Endodermal cell (in vitro differentiated cells): ENCODE results near the gene PTPRM. TPM values are rescaled to one million over a fixed set of nuclear protein-coding genes. Genes with fewer than 3 reads are reported as not detected.

Experiments used
- DNase-seq: peaks from one replicate; pipeline ENCODE4 v3.0.0-alpha.2; 2017
- H3K27ac ChIP-seq: 2 replicates; pipeline ENCODE4 v1.5.1; 2013; ENCODE audit warnings: mild to moderate bottlenecking, low read depth, low read length, moderate library complexity
- H3K27me3 ChIP-seq: 2 replicates; pipeline ENCODE4 v1.6.1; 2013; ENCODE audit warnings: mild to moderate bottlenecking, low read length, moderate library complexity; ENCODE audit not compliant: insufficient read depth, control insufficient read depth, poor library complexity, severe bottlenecking
- H3K36me3 ChIP-seq: 2 replicates; pipeline ENCODE4 v1.7.0; 2013; ENCODE audit warnings: mild to moderate bottlenecking, low read length, moderate library complexity; ENCODE audit not compliant: control insufficient read depth, insufficient read depth
- H3K4me1 ChIP-seq: one replicate; pipeline ENCODE4 v1.7.0; 2013; ENCODE audit warnings: low read length; ENCODE audit not compliant: control insufficient read depth, insufficient read depth
- H3K4me3 ChIP-seq: 2 replicates; pipeline ENCODE4 v1.5.1; 2013; ENCODE audit warnings: mild to moderate bottlenecking, low read length, moderate library complexity
- H3K9ac ChIP-seq: 2 replicates; pipeline ENCODE4 v1.6.1; 2013; ENCODE audit warnings: mild to moderate bottlenecking, low read length, moderate library complexity; ENCODE audit not compliant: poor library complexity, severe bottlenecking; ENCODE audit errors: extremely low read depth
- H3K9me3 ChIP-seq: 2 replicates; pipeline ENCODE4 v1.6.1; 2013; ENCODE audit warnings: mild to moderate bottlenecking, low read length, moderate library complexity; ENCODE audit not compliant: control insufficient read depth
- H3K27ac Mint-ChIP-seq: 2 replicates; pipeline ENCODE4 v1.8.0; 2020; ENCODE audit warnings: mixed read lengths
- H3K27me3 Mint-ChIP-seq: 2 replicates; pipeline ENCODE4 v1.8.0; 2021; ENCODE audit warnings: mild to moderate bottlenecking, mixed read lengths; ENCODE audit not compliant: insufficient read depth
- H3K36me3 Mint-ChIP-seq: 2 replicates; pipeline ENCODE4 v1.8.0; 2020; ENCODE audit warnings: low read depth, mixed read lengths
- H3K4me1 Mint-ChIP-seq: 2 replicates; pipeline ENCODE4 v1.8.0; 2020; ENCODE audit warnings: mixed read lengths
- H3K4me3 Mint-ChIP-seq: 2 replicates; pipeline ENCODE4 v1.8.0; 2020; ENCODE audit warnings: mild to moderate bottlenecking, moderate library complexity, mixed read lengths
- H3K9me3 Mint-ChIP-seq: 2 replicates; pipeline ENCODE4 v1.8.0; 2020; ENCODE audit warnings: mild to moderate bottlenecking, mixed read lengths
- CTCF ChIP-seq: fragments of 200-600 bp; sonication (generic); conservative IDR thresholded peaks from 2 replicates; pipeline ENCODE4 v1.5.0; 2021; ENCODE audit warnings: antibody characterized with exemption, mild to moderate bottlenecking
- WGBS, 2 experiments: methylation state at CpG; one replicate each; pipeline versions ENCODE4 v1.1.5 to v1.1.7; 2013; ENCODE audit warnings: missing lambda C conversion rate in 2 of 2, mixed read lengths in 1 of 2; ENCODE audit not compliant: insufficient coverage in 1 of 2, insufficient read length in 1 of 2; 5-methylcytosine and 5-hydroxymethylcytosine counted together
- total RNA-seq, 2 donors: library from RNA; stranded (reverse); fragmentation: NEBNext Ultra II Directional in 1 of 2; extraction: Animal tissue kit (Norgen Biotek cat#: 25700) in 1 of 2; gene quantifications; 2 replicates in 1 of 2; 3 replicates in 1 of 2; pipeline ENCODE4 v1.2.1, GENCODE V29; 2021

The PTPRM gene
- total RNA-seq, 2 donors from 2014 or later, result 47.2 to 57.6 TPM

- Mint-ChIP-seq H3K36me3 (no peaks in the 10 kb centered on the region), H3K27me3 (no peaks in the 10 kb centered on the region), H3K4me3 (no peak overlapping the region), H3K4me1 (peaks cover 55% of the 10 kb centered on the region), H3K27ac (no peak overlapping the region), H3K9me3 (no peaks in the 10 kb centered on the region)
- Histone ChIP-seq H3K9me3 (no peaks in the 10 kb centered on the region), H3K27me3 (no peaks in the 10 kb centered on the region), H3K9ac (no peak overlapping the region), H3K27ac (no peak overlapping the region), H3K36me3 (no peaks in the 10 kb centered on the region), H3K4me1 (peaks cover 23% of the 10 kb centered on the region), H3K4me3 (no peak overlapping the region)
- no peak for DNase-seq
- no peak for TF ChIP-seq CTCF
- WGBS, 2 experiments, result 86 to 95% methylated on average over 2 of the region's 2 CpGs
These were observed 238.0 kb downstream of the PTPRM start for GRCh38 chr18:7805096-7805495.

- no peaks in the 10 kb centered on the region for H3K9me3 Mint-ChIP-seq
- no peaks in the 10 kb centered on the region for H3K36me3 Mint-ChIP-seq
- H3K27ac Mint-ChIP-seq, result no peak overlapping the region
- no peaks in the 10 kb centered on the region for H3K27me3 ChIP-seq
- no peak for DNase-seq
- no peak overlapping the region for H3K4me3 ChIP-seq
- peaks cover 61% of the 10 kb centered on the region for H3K4me1 Mint-ChIP-seq
- H3K4me1 ChIP-seq, result peaks cover 29% of the 10 kb centered on the region
- peak; percentile 40 for TF ChIP-seq CTCF
- H3K27me3 Mint-ChIP-seq, result no peaks in the 10 kb centered on the region
- H3K4me3 Mint-ChIP-seq, result no peak overlapping the region
- H3K36me3 ChIP-seq, result no peaks in the 10 kb centered on the region
- H3K27ac ChIP-seq, result no peak overlapping the region
- 100% methylated on average over 1 of the region's 1 CpG for WGBS, 2 experiments
- no peaks in the 10 kb centered on the region for H3K9me3 ChIP-seq
- no peak overlapping the region for H3K9ac ChIP-seq
These were observed 238.8 kb downstream of the PTPRM start for GRCh38 chr18:7805880-7806279.

GRCh38 chr18:7807936-7808453 is 240.9 kb downstream of the PTPRM start:
- H3K4me3 Mint-ChIP-seq, result no peak overlapping the region
- peaks cover 63% of the 10 kb centered on the region for H3K4me1 Mint-ChIP-seq
- H3K9ac ChIP-seq, result no peak overlapping the region
- no peak for DNase-seq
- no peaks in the 10 kb centered on the region for H3K27me3 Mint-ChIP-seq
- no peak overlapping the region for H3K4me3 ChIP-seq
- H3K4me1 ChIP-seq, result peaks cover 29% of the 10 kb centered on the region
- peaks cover 11% of the 10 kb centered on the region for H3K9me3 ChIP-seq
- peak overlapping the region; percentile 78 for H3K27ac Mint-ChIP-seq
- 86 to 93% methylated on average over 5 to 8 of the region's 9 CpGs for WGBS, 2 experiments
- H3K27me3 ChIP-seq, result no peaks in the 10 kb centered on the region
- no peak for TF ChIP-seq CTCF
- no peak overlapping the region for H3K27ac ChIP-seq
- peaks cover 9% of the 10 kb centered on the region for H3K9me3 Mint-ChIP-seq
- peaks cover 3% of the 10 kb centered on the region for H3K36me3 ChIP-seq
- H3K36me3 Mint-ChIP-seq, result peaks cover 8% of the 10 kb centered on the region
